Fibroblast of the conjunctiva (primary cell): Measurements from ENCODE around the gene INTS1.

ENCODE experiments used
- DNase-seq: peaks from one replicate; pipeline ENCODE4 v3.0.0-alpha.2; 2010; ENCODE audit warnings: low read depth

Gene INTS1

GRCh38 chr7:1463676-1464223 lies 40.4 kb downstream of the INTS1 start:
- no peak for DNase-seq

DNA sequence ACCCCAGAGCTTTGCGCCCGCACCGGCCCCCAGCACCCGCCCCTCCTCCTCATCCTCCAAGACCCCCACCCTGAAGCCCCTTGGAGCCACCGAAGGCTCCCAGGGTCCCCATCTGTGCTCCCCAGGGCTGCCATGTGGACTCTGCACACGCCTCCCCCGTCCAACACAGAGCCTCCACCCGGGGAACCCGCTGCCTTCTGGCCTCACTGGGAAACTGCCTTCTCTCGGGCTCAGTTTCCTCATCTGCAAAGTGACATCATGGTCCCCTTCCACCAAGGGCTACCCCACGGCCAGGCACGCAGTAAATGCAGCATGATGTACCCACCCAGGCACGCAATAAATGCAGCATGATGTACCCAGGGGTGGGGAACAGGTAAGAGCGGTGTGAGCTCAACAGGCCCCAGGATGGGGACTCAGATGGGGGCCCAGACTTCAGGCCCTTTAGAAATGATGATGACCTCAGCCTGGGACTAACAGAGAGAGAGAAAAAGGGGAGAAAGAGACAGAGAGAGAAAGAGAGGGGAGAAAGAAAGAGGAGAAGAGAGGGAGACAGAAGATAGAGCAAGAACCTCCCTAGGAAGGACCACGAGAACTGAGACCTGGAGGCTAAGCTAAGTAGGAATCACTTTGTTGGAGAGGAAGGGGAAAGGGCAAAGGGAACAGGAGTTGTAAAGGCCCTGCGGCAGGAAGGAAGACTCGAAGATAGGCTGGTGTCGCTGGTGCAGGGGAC lies 42.4 kb downstream of the INTS1 start:
- no peak for DNase-seq

DNA sequence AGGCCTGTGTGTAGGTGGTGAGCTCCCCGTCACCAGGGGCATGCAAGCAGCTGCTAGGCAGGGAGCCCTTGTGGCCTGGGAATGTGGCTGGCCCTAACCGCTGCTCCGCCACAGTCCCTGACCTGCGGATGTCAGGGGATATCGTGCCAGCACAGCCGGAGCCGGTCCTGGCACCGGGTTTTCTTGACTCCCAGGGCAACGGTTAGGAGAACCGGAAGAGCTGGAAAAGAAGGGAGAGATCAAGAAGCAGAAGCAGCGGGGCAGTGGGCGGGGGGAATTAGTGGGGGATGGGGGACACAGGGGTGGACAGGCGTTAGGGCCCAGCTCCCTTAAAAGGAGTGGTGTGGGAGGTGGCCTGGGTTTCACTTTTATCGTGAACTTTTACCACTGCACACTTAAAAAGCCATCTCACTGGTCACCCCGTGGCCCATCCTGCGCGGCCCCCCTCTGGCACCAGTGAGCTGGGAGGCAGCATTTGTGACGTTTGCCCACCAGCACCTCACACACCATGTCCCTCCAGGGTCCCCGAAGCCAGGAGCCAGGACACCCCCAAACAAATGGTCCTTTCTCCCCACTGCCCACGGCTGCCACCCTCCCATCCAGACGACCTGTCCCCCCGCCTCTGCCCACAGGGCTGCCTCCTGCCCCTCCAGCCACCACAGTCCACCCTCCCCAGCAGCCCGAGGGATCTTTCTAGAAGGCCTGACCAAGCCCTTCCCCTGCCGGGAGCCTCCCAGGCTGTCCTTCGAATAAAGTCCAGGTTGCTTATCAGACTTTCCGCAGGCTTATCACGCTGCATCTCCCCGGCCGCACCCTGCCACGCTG lies 43.2 kb downstream of the INTS1 start:
- DNase-seq, result no peak

DNA sequence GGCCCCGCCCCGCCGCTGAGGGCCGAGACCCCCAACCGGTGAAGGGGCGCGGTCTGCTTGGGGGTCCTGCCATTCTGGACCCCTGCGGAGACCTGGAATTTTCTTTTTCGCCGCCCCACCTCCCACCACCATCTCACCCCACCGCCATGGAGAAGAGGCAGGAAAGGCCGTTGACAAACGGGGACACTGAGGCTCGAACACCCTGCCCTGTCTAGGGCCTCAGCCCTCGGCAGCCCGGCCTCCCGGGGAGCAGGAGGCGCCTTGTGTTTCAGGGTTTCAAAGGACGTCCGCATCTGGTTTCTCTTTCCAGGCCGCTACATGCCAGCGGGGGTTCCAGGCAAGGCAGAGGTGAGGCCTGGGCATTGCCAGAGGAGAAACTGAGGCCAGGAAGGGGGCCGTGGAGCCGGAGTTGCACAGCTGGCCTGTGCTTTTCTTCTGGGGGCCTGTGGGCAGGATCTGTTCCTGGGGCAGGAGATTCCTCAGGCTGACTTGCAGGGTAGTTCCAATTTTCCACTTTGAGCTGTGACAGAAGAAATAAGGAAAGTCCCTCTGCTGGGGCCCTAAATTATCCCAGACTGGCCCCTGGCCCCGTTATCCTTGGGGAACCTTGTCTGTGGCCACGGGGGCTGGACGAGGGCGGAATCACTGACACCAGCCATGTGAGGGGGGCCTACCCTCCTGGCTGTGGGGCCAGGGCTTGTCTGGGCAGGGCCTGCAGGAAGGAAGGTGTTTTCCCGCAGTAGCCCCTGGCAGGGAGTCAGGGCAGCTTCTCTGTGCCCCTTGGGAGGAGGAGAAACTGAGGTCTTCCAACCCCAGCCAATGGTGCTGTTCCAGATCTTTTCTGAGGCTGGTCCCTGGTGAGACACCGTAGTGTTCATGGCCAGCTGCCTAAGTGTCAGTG lies 44.0 kb downstream of the INTS1 start:
- no peak for DNase-seq

GRCh38 chr7:1459512-1459892 lies 44.7 kb downstream of the INTS1 start:
- peak; percentile 98 for DNase-seq

- DNase-seq, result peak; percentile 76
Measured at GRCh38 chr7:1458683-1459511, 45.3 kb downstream of the INTS1 start, which contains the start of gene MICALL2. MICALL2 (minus strand) TSS chr7:1459470; CDS start chr7:1459326, 144 bp downstream.

- no peak for DNase-seq
Measured at GRCh38 chr7:1457949-1458682, 46.1 kb downstream of the INTS1 start.

GRCh38 chr7:1457059-1457948 lies 46.9 kb downstream of the INTS1 start:
- no peak for DNase-seq

DNA sequence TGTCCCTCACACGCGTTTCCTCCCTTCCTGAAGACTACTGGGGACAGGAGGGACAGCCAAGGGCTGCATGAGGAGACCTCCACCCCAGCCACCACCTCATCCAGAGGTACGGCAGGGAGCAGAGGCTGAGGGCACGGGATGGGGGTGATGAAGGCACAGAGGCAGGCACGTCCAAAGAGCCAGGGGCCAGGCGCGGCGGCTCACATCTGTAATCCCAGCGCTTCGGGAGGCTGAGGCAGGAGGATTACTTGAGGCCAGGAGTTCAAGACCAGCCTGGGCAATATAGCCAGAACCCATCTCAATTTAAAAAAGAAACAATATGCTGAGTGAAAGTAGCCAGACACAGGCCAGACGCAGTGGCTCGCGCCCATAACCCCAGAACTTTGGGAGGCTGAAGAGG lies 48.2 kb downstream of the INTS1 start:
- DNase-seq, result no peak

DNA sequence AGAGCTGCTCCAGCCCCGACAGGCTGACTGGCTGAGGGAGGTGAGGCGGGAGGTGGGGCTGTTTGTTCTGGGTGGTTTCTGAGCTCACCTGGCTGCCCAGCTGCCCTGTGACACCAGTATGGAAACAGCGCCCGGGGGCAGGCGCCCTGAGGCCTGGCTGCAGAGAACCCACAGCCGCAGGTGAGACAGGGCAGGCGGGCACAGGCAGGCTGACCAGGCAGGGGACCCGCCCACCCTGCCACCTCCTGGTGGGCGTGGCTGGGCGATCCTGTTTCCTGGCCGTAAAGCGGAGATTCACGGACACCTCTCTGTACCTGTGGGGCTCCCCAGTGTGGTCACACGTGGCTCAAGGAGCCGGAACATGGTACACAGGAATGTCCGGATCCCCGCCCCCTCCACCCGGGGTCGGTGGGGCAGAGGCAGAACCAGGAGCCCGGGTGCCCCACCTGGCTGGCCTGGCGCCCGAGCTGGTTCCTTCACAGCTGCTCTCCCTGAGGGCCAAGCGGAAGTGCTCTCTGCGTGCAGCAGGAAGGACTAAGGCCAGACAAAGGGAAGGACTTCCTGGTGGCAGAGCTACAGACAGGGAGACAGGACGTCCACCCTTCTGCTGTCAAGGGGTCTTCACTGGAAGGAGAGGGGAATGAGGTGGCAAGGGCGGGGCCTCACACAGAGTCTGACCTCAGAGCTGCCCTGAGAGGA lies 48.8 kb downstream of the INTS1 start:
- DNase-seq, result no peak

GRCh38 chr7:1454542-1454941 lies 49.6 kb downstream of the INTS1 start:
- DNase-seq, result no peak

DNA sequence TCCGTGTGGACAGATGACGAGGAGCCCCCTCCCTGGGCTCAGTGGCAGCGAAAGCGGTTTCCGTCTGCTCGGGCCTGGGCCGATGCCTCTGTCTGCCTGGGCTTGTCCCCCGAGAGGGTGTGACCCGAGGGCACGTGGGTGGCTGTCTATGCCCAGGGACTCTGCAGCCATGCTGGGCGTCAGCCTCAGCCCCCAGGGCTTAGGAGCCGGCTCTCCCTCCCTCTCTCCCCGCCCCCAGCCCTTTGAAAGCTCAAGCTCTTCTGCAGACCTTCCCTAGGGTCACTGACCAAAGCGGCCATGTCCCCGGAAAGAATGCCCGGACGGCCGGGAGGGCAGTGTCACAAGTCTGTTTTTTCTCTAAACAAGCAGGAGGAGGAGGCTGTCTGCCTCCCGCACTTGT lies 52.0 kb downstream of the INTS1 start:
- no peak for DNase-seq

DNA sequence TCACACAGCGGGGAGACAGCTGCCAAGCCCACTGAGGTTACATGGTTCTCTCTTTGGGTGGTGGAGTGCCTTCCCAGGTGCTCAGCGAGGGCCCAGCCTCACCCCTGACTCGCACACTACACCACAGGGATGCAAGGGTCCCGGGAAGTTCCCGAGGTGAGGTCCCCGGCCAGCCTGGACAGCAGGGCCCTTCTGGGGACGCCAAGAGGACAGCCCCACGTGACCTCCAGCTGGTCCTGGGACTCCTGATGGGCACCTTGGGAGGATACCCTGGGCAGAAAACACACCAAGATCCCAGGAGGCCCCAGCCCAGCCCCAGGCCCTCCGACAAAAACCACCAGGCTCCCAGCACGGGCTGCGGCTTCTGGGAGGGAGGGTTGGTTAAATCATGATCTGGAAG lies 53.2 kb downstream of the INTS1 start:
- no peak for DNase-seq

DNA sequence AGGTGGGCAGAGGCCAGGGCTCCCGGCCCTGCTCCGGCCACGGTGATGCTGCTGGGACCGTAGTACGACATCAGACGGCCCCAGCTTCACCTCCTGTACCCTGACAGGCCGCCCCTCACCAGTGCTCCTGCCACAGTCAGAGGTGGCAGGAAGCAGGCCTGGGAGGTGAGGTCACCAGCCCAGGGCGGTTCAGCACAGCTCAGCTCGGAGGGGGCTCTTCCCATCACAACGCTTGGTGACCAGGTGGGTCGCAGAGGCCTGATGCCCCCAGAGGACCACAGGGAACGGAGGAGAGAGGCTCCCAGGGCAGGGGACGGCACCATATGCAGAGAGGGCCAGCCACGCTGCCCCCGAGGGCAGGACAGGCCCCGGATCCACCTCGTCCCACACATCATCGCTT lies 53.8 kb downstream of the INTS1 start:
- no peak for DNase-seq

DNA sequence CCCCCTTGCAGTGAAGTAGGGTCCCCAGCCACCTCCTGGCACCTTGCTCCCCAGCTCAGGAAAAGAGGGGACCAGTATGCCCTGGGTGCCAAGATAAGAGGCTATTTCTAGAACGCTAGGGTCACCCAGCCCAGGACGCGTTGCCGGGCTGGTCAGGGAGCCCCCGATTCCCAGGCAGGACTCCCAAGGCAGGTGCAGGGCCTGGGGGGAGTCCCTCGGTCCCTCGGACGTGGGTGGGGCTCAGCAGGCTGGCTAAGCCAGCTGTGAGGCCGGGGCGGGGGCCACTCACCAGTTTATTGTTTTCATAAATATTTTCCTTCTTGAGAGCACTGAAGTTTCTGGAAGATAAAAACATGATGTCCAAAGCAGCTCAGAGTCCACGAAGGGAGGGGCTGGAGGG lies 54.2 kb downstream of the INTS1 start:
- no peak for DNase-seq

DNA sequence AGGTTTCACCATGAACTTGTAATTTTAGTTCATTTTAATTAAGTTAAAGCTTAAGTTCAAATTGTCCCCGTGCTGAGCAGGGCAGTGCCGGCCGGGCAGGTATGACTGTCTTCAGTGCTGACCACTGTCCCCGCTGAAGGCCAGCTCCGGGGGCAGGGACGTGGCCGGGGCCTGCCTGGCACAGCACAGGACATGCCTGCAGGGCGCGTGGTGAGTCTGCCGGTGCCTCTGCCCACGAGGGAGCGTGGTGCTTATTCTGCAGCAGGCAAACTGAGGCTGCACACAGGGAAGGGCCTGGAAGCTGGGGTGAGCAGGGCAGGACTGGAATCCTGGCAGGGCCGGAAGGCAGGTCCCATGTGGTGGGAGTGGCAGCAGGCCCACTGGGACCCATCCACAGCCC lies 54.7 kb downstream of the INTS1 start:
- no peak for DNase-seq

GRCh38 chr7:1448958-1449357 lies 55.2 kb downstream of the INTS1 start:
- DNase-seq, result no peak

DNA sequence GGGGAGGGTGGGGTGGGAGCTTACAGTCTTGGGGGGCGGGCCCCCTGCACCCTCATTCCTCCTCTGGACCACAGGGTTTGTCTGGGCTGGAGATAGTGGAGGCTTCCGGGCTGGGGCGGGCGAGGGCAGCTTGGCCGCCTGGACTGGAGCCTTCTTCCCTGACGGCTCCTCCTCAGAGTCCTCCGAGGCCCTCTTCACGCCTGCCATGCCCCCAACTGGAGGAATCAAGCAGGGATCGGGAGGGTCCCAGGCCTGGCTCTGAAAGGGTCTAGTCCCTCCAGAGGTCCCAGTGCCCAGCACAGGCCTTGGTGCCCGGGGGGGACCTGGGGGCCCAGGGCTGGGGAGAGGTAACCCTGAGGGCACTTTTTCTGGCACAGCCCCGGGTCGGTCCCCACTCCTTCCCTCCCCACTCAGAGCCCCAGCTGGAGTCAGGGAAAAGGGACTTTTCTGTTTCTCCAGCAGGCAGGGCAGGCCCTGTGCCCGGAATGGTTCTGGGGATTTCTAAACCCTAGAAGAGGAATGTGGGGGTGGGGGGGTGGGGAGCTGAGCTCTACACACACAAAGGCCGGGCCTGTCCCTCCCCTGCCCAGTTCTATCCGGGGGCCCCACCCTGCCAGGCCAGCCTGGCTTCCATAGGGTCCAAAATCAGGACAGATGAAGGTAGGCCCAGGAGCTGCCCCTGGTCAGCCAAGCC lies 56.5 kb downstream of the INTS1 start:
- no peak for DNase-seq
